Measurements from ENCODE around the gene PPIE.
"Not testable (repeated sequence)": the region's sequence is repeated elsewhere in the genome, so short reads cannot be mapped to it uniquely, and the experiment has no call there.

PPIE gene

DNA sequence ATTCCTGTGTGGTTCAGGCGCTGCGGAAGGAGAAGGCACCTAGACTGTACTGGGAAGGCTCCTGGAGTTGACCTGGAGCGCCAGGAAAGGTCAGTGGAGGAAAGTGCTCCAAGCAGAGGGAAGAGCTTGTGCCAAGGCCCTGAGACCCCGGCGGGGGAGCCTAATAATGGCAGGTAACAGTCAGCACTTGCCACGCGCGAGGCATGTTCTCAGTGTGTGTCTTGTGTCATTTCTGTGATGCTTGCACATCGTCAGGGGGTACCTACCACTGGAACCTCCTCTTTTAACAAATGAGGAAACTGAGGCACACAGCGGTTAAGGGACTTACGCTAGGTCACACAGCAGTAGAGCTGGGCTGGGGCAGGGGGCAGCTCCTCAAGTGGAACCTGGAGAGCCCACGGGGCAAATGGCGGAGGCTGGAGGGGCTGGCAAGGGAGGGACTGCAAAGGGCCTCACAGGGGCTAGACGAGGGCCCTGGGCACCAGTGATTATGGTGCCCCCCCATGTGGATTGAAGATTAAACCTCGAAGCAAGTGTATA lies 51.0 kb downstream of the PPIE start:
- no peak overlapping the region for H3K4me3 ChIP-seq (replicated peaks in 1 of 2; ENCODE audit: low read depth in 2 of 2, low read length in 2 of 2)
- TF ChIP-seq, protein P1, sequence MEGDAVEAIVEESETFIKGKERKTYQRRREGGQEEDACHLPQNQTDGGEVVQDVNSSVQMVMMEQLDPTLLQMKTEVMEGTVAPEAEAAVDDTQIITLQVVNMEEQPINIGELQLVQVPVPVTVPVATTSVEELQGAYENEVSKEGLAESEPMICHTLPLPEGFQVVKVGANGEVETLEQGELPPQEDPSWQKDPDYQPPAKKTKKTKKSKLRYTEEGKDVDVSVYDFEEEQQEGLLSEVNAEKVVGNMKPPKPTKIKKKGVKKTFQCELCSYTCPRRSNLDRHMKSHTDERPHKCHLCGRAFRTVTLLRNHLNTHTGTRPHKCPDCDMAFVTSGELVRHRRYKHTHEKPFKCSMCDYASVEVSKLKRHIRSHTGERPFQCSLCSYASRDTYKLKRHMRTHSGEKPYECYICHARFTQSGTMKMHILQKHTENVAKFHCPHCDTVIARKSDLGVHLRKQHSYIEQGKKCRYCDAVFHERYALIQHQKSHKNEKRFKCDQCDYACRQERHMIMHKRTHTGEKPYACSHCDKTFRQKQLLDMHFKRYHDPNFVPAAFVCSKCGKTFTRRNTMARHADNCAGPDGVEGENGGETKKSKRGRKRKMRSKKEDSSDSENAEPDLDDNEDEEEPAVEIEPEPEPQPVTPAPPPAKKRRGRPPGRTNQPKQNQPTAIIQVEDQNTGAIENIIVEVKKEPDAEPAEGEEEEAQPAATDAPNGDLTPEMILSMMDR (IDR thresholded peaks at IDR 0.05; ENCODE audit: low read depth, low read length), result no peak
- no peak for DNase-seq (ENCODE audit: low read depth in 2 of 2)

GRCh38 chr1:39791838-39792237 lies 53.2 kb downstream of the PPIE start:
- TF ChIP-seq, protein P1 (IDR thresholded peaks at IDR 0.05; ENCODE audit: low read depth, low read length), result no peak
- no peak for DNase-seq (ENCODE audit: low read depth in 2 of 2)
- no peak overlapping the region for H3K4me3 ChIP-seq (replicated peaks in 1 of 2; ENCODE audit: low read depth in 2 of 2, low read length in 2 of 2)

DNA sequence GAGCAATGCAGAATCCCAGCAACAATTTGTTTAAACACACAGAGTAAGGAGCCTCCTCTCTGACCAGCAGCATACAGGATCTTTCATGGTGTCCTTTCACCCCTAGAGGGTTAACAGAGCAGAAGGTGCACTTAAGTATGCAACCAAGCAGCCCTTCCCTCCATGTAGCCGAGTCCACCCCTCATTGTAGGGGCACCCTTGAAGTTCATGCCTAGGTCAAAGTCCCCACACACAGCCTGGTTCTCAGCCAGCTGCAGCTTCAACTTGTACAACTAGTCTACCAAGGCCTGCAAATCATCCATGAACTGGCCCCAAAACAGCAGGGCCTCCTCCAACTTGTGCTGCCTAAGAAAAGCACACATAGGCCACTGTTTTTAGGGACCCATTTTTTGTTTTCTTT lies 57.0 kb downstream of the PPIE start:
- DNase-seq (ENCODE audit: low read depth in 2 of 2), result no peak
- no peak overlapping the region for H3K4me3 ChIP-seq (replicated peaks in 1 of 2; ENCODE audit: low read depth in 2 of 2, low read length in 2 of 2)
- TF ChIP-seq, protein P1 (IDR thresholded peaks at IDR 0.05; ENCODE audit: low read depth, low read length), result no peak

- not testable (repeated sequence) for H3K4me3 ChIP-seq (replicated peaks in 1 of 2; ENCODE audit: low read depth in 2 of 2, low read length in 2 of 2)
- DNase-seq (ENCODE audit: low read depth in 2 of 2), result peak; percentile 47 to 75
- TF ChIP-seq, protein P1 (IDR thresholded peaks at IDR 0.05; ENCODE audit: low read depth, low read length), result peak; percentile 29
These were observed 60.4 kb downstream of the PPIE start for GRCh38 chr1:39798859-39799769.

- peak; percentile 45 to 87 for DNase-seq (ENCODE audit: low read depth in 2 of 2)
- no peak overlapping the region for H3K4me3 ChIP-seq (replicated peaks in 1 of 2; ENCODE audit: low read depth in 2 of 2, low read length in 2 of 2)
- TF ChIP-seq, protein P1 (IDR thresholded peaks at IDR 0.05; ENCODE audit: low read depth, low read length), result peak; percentile 84
These were observed 61.2 kb downstream of the PPIE start for GRCh38 chr1:39799770-39800470.

DNA sequence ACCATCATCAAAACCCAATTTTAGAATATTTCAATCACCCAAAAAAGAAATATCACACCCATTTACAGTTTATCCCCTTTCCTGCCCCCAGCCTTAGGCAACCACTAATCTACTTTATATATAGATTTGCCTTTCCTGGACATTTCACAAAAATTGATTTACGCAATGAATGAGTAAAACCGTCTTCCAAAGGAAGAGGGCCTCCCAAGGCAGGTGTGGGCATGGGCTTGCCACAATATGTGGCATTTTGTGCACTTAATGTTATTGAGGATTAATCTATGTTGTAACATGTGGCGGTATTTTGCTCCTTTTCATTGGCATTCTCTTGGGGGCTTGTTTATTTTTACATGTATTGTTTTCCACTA lies 61.8 kb downstream of the PPIE start:
- no peak for DNase-seq (ENCODE audit: low read depth in 2 of 2)
- TF ChIP-seq, protein P1 (IDR thresholded peaks at IDR 0.05; ENCODE audit: low read depth, low read length), result no peak

More for the DNA sequence above, 61.8 kb downstream of the PPIE start:
- H3K4me3 ChIP-seq (replicated peaks in 1 of 2; ENCODE audit: low read depth in 2 of 2, low read length in 2 of 2), result no peak overlapping the region

Data from cardiac fibroblast (primary cell).